ENCODE results near the gene BTBD6.

DNA sequence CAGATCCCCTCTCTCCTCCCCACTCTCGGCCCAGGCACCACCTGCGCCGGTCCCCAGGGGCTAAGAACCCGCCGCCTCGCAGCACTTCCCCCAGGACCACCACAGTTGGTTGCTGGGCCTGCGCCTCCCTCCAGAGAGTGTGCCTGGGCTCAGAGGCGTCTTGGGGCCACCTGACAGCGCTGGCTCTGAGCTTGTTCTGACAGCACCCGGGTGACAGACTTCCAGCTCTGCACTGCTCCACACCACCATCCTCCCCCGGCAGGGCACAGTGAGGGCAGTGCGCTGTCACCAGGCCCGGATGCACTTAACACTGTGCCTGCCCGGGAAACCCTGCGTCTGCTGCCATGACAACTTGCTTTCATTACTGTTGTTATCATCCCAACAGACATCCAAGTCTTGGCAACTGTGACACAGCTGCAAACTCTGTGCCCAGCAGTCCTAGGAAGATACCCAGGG, 45.8 kb downstream of the BTBD6 start:
- TF ChIP-seq, protein P1, sequence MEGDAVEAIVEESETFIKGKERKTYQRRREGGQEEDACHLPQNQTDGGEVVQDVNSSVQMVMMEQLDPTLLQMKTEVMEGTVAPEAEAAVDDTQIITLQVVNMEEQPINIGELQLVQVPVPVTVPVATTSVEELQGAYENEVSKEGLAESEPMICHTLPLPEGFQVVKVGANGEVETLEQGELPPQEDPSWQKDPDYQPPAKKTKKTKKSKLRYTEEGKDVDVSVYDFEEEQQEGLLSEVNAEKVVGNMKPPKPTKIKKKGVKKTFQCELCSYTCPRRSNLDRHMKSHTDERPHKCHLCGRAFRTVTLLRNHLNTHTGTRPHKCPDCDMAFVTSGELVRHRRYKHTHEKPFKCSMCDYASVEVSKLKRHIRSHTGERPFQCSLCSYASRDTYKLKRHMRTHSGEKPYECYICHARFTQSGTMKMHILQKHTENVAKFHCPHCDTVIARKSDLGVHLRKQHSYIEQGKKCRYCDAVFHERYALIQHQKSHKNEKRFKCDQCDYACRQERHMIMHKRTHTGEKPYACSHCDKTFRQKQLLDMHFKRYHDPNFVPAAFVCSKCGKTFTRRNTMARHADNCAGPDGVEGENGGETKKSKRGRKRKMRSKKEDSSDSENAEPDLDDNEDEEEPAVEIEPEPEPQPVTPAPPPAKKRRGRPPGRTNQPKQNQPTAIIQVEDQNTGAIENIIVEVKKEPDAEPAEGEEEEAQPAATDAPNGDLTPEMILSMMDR (IDR thresholded peaks at IDR 0.05; ENCODE audit: borderline replicate concordance, extremely low read depth, low read length, poor library complexity, severe bottlenecking), result no peak
- no peak for TF ChIP-seq EZH2 (IDR thresholded peaks at IDR 0.05; ENCODE audit: borderline replicate concordance, low read depth, low read length, severe bottlenecking)
